NCI-H748 treated with DMSO at 0.1 percent for 48 hours (cell line): ENCODE data around the gene ARHGAP12.

ENCODE experiments used
- DNase-seq: peaks from one replicate; lab custom pipeline; 2025; lab: John Stamatoyannopoulos, UW

ARHGAP12 gene

GRCh38 chr10:31820778-31821369 lies 107.8 kb downstream of the ARHGAP12 start:
- DNase-seq: no peak

- no peak for DNase-seq
These were observed 108.5 kb downstream of the ARHGAP12 start for GRCh38 chr10:31820096-31820495.

GRCh38 chr10:31819391-31819820 lies 109.2 kb downstream of the ARHGAP12 start:
- DNase-seq: no peak

GRCh38 chr10:31816318-31816717 lies 112.3 kb downstream of the ARHGAP12 start:
- no peak for DNase-seq

GRCh38 chr10:31808258-31809218 lies 120.1 kb downstream of the ARHGAP12 start:
- peak; percentile 5 for DNase-seq

GRCh38 chr10:31804352-31804810 lies 124.2 kb downstream of the ARHGAP12 start:
- DNase-seq: no peak

GRCh38 chr10:31803606-31804351 lies 124.9 kb downstream of the ARHGAP12 start:
- no peak for DNase-seq

- no peak for DNase-seq
These were observed 129.4 kb downstream of the ARHGAP12 start for GRCh38 chr10:31799181-31799580.

- DNase-seq: no peak
These were observed 135.9 kb downstream of the ARHGAP12 start for GRCh38 chr10:31792745-31793144.

GRCh38 chr10:31789555-31789954 lies 139.1 kb downstream of the ARHGAP12 start:
- no peak for DNase-seq

- no peak for DNase-seq
These were observed 145.9 kb downstream of the ARHGAP12 start for GRCh38 chr10:31782701-31783100.

GRCh38 chr10:31780717-31781116 lies 147.9 kb downstream of the ARHGAP12 start:
- no peak for DNase-seq

GRCh38 chr10:31778627-31779026 lies 150.0 kb downstream of the ARHGAP12 start:
- DNase-seq: no peak

GRCh38 chr10:31776159-31776558 lies 152.5 kb downstream of the ARHGAP12 start:
- no peak for DNase-seq

GRCh38 chr10:31774928-31775650 lies 153.5 kb downstream of the ARHGAP12 start:
- DNase-seq: no peak

GRCh38 chr10:31774299-31774900 lies 154.2 kb downstream of the ARHGAP12 start:
- no peak for DNase-seq

- DNase-seq: no peak
These were observed 154.8 kb downstream of the ARHGAP12 start for GRCh38 chr10:31773749-31774298.

GRCh38 chr10:31771331-31771831 lies 157.2 kb downstream of the ARHGAP12 start:
- no peak for DNase-seq

- no peak for DNase-seq
These were observed 158.2 kb downstream of the ARHGAP12 start for GRCh38 chr10:31770307-31770902.

- DNase-seq: no peak
These were observed 159.1 kb downstream of the ARHGAP12 start for GRCh38 chr10:31769564-31769963.
